K562 (cell line): ENCODE measurements around the gene ZSCAN21. TPM values are rescaled to one million over a fixed set of nuclear protein-coding genes. Genes with fewer than 3 reads are reported as not detected.

Experiments
- CEBPB ChIP-seq: fragments of 450-650 bp; IDR thresholded peaks from 2 replicates; pipeline ENCODE4 v1.6.1; 2016; ENCODE audit warnings: missing genetic modification characterization, missing compliant biosample characterization
- DNMT1 ChIP-seq: fragments of 450-650 bp; IDR thresholded peaks from 2 replicates; pipeline ENCODE4 v1.6.1; 2016; ENCODE audit warnings: antibody characterized with exemption, mild to moderate bottlenecking
- GABPA ChIP-seq: fragments of 200-800 bp; sonication (Bioruptor generic); conservative IDR thresholded peaks from 2 replicates; pipeline ENCODE4 v1.6.1; 2016; ENCODE audit warnings: low read depth, missing genetic modification characterization, missing compliant biosample characterization
- MCM5 ChIP-seq: fragments of 450-650 bp; IDR thresholded peaks from 2 replicates; pipeline ENCODE4 v1.6.1; 2016; ENCODE audit warnings: low read depth
- NFE2 ChIP-seq: IDR thresholded peaks from 2 replicates; pipeline ENCODE4 v1.6.1; 2014; ENCODE audit warnings: antibody characterized with exemption, low read depth
- NFE2L1 ChIP-seq: fragments of 450-650 bp; IDR thresholded peaks from 2 replicates; pipeline ENCODE4 v1.6.1; 2016; ENCODE audit warnings: missing genetic modification characterization, low read depth, mild to moderate bottlenecking, missing compliant biosample characterization, moderate library complexity, borderline replicate concordance
- NR1H2 ChIP-seq: sonication (generic); formaldehyde crosslinking; IDR thresholded peaks from 2 replicates; pipeline ENCODE4 v1.4.0; 2020; ENCODE audit warnings: mild to moderate bottlenecking, missing genetic modification reagents
- OTX1 ChIP-seq: fragments of 450-650 bp; formaldehyde crosslinking; IDR thresholded peaks from 2 replicates; pipeline ENCODE4 v1.4.0; 2022; ENCODE audit warnings: mild to moderate bottlenecking
- SMARCC2 ChIP-seq: fragments of 450-650 bp; IDR thresholded peaks from 2 replicates; pipeline ENCODE4 v1.6.1; 2017; ENCODE audit warnings: antibody characterized with exemption, moderate library complexity, mild to moderate bottlenecking, low read depth
- ZBTB5 ChIP-seq: fragments of 450-650 bp; IDR thresholded peaks from 2 replicates; pipeline ENCODE4 v1.6.1; 2017; ENCODE audit warnings: antibody characterized with exemption
- ZKSCAN1 ChIP-seq: fragments of 150-350 bp; IDR thresholded peaks from 2 replicates; pipeline ENCODE4 v1.6.1; 2016; ENCODE audit warnings: low read depth, low read length
- ZNF12 ChIP-seq: sonication (generic); formaldehyde crosslinking; IDR thresholded peaks from 2 replicates; pipeline ENCODE4 v1.4.0; 2020; ENCODE audit warnings: mild to moderate bottlenecking, missing genetic modification reagents
- ZNF253 ChIP-seq: fragments of 250-450 bp; sonication (Bioruptor Pico); conservative IDR thresholded peaks from 2 replicates; pipeline ENCODE4 v1.6.1; 2021; ENCODE audit warnings: mild to moderate bottlenecking
- ZNF318 ChIP-seq, 2 experiments: fragments of 450-650 bp; IDR thresholded peaks; 2 replicates each; pipeline ENCODE4 v1.6.1; 2016; ENCODE audit warnings: mild to moderate bottlenecking in 2 of 2, borderline replicate concordance in 1 of 2, low read depth in 1 of 2, moderate library complexity in 1 of 2
- ZNF449 ChIP-seq: fragments of 250-450 bp; sonication (Bioruptor Pico); IDR thresholded peaks from 2 replicates; pipeline ENCODE4 v1.8.0; 2022; ENCODE audit warnings: moderate library complexity, mild to moderate bottlenecking, inconsistent platforms
- ZNF764 ChIP-seq: fragments of 250-450 bp; sonication (Bioruptor Pico); IDR thresholded peaks from 2 replicates; pipeline ENCODE4 v1.4.0; 2020; ENCODE audit warnings: low read depth, mild to moderate bottlenecking, moderate library complexity
- polyA plus RNA-seq, 8 experiments: library from polyadenylated mRNA; depleted of rRNA in 4 of 8; stranded (reverse) in 5 of 8; unstranded in 3 of 8; fragments of >200 nt; fragmentation: Nextera tagmentation in 2 of 8; fragmentation: Illumina TruSeq in 1 of 8; extraction: Ambion mirVana in 2 of 8; extraction: Trizol in 1 of 8; gene quantifications; 2 replicates each; pipeline versions ENCODE4 v1.2.1 to v1.2.3, GENCODE V29; 2011 to 2014; ENCODE audit warnings: inconsistent platforms in 1 of 8, missing spikeins in 1 of 8
- total RNA-seq, 7 experiments: library from RNA; depleted of rRNA in 6 of 7; stranded (reverse); fragments of >200 nt in 6 of 7; fragmentation: Illumina TruSeq in 2 of 7; extraction: Trizol in 2 of 7; gene quantifications; 2 replicates each; pipeline versions ENCODE4 v1.2.1 to v1.2.3, GENCODE V29; 2011 to 2021; ENCODE audit warnings: low replicate concordance in 1 of 7

The ZSCAN21 gene
- total and polyA plus RNA-seq, 9 of the 15 experiments (the other 6 are each of a cell fraction or from before 2014, with no cell fraction given): 5.9 to 15.5 (median 13.2) TPM

- no peak for TF ChIP-seq ZNF318 (IDR thresholded peaks at IDR 0.05; ENCODE audit: borderline replicate concordance in 1 of 2, low read depth in 1 of 2)
- no peak for TF ChIP-seq ZNF449 (CRISPR knock-in tag)
- TF ChIP-seq NR1H2 (CRISPR knock-in tag): no peak
- TF ChIP-seq OTX1 (CRISPR knock-in tag): no peak
- no peak for TF ChIP-seq CEBPB (tag)
- no peak for TF ChIP-seq DNMT1
- TF ChIP-seq ZBTB5: no peak
- no peak for TF ChIP-seq SMARCC2
- no peak for TF ChIP-seq ZNF253 (CRISPR knock-in tag)
- TF ChIP-seq ZKSCAN1: peak; percentile 41; the same call in 1 of the 2 replicates
- TF ChIP-seq ZNF12 (CRISPR knock-in tag): no peak
- TF ChIP-seq MCM5: no peak
- TF ChIP-seq ZNF764 (CRISPR knock-in tag): no peak
- no peak for TF ChIP-seq NFE2
- no peak for TF ChIP-seq NFE2L1 (tag)
- no peak for TF ChIP-seq GABPA (tag)
Measured at GRCh38 chr7:100101016-100101862, 51.7 kb downstream of the ZSCAN21 start, which contains the start of the genes AP4M1 and MCM7 (continued).
